ES-I3 (cell line): ENCODE data around the gene KIF3C.
A peak's percentile ranks its signal among the peaks of the same experiment; 100 is the strongest.
"Not testable (repeated sequence)": the region's sequence is repeated elsewhere in the genome, so short reads cannot be mapped to it uniquely, and the experiment has no call there.

Experiments
- H3K36me3 ChIP-seq: 2 replicates; pipeline ENCODE4 v1.6.1; 2013; ENCODE audit warnings: mild to moderate bottlenecking, low read length, control low read depth, moderate library complexity; ENCODE audit not compliant: insufficient read depth
- H3K4me1 ChIP-seq: 2 replicates; pipeline ENCODE4 v1.6.1; 2013; ENCODE audit warnings: mild to moderate bottlenecking, control low read depth, low read length; ENCODE audit not compliant: insufficient read depth
- H3K9ac ChIP-seq: 2 replicates; pipeline ENCODE4 v1.6.1; 2013; ENCODE audit warnings: low read depth, mild to moderate bottlenecking, low read length, moderate library complexity
- H3K9me3 ChIP-seq: 2 replicates; pipeline ENCODE4 v1.6.1; 2013; ENCODE audit warnings: mild to moderate bottlenecking, low read length, moderate library complexity; ENCODE audit not compliant: control insufficient read depth, insufficient read depth

Gene KIF3C

DNA sequence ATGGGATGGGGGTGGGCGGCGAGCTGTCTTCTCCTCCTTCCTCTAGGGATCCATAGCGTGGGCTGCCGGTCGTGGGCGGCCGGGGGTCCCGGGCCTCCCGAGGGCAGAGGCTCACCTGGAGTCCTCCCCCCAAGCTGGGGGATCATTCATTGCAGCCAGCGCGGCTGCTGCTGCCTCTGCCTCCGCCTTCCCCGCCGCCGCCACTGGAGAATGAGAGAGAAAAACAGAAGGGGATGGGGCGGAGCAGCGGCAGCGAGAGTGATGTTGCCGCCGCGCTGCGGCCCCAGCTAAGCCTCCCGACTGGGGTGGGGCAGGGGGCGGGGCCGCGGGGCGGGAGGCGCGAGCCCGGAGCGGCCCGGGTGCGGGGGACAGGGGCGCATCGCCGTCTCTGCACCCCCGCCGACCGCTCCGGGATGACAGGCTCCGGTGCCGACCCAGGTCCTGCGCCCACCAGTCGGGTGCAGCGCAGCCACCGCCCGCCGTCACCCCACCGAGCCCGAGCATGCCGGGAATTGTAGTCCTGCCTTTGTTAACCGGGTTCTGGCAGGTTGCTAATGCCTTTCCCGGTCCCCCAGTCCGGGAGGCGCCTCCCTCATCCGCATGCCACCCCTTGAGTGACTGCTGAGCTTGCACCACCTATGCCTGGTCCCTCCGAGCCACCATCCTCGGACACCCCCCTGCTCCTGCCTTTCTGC, at the start of gene KIF3C:
Gene KIF3C, minus strand, starts transcription at position 225 of the 695 bp plus-strand sequence. CDS start 580 bp downstream, outside the sequence.
- Histone ChIP-seq H3K4me1 (peaks cover 11% of the 10 kb centered on the region; the same call in 1 of the 2 replicates), H3K9me3 (no peaks in the 10 kb centered on the region), H3K36me3 (no peaks in the 10 kb centered on the region), H3K9ac (peak within 1 kb of the TSS; percentile 87)

GRCh38 chr2:26028083-26028482, 45.8 kb upstream of the KIF3C start:
- not testable (repeated sequence) for H3K4me1 ChIP-seq, H3K9ac ChIP-seq, H3K36me3 ChIP-seq, H3K9me3 ChIP-seq

DNA sequence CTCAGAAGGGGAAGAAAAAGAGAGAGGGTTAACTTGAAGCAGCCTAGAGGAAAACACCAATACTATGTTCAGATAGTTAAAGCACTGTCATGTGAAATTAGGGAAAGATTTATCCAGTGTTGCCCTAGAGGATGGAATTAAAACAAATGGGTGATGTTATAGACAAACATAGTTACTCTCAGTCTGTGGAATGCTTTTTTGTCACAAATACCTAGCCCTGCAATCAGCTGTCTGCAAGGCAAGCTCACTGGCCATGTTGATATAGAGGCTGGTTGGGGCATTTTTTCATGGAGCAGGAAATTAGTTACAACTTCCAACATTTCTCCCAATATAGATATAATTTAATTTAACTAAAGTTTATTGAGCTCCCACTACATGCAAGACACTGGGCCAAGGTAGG, 43.2 kb upstream of the KIF3C start:
- Histone ChIP-seq H3K9me3 (no peaks in the 10 kb centered on the region), H3K4me1 (no peaks in the 10 kb centered on the region), H3K36me3 (no peaks in the 10 kb centered on the region), H3K9ac (no peak overlapping the region)

GRCh38 chr2:26024260-26024659, 42.0 kb upstream of the KIF3C start:
- Histone ChIP-seq H3K9me3 (no peaks in the 10 kb centered on the region), H3K9ac (no peak overlapping the region), H3K36me3 (no peaks in the 10 kb centered on the region), H3K4me1 (no peaks in the 10 kb centered on the region)

GRCh38 chr2:26020231-26020640, 37.9 kb upstream of the KIF3C start:
- H3K9ac ChIP-seq = no peak overlapping the region
- no peaks in the 10 kb centered on the region for H3K36me3 ChIP-seq
- H3K9me3 ChIP-seq = no peaks in the 10 kb centered on the region
- peaks cover 13% of the 10 kb centered on the region for H3K4me1 ChIP-seq

GRCh38 chr2:26018184-26019055, 36.1 kb upstream of the KIF3C start:
- H3K36me3 ChIP-seq = no peaks in the 10 kb centered on the region
- H3K9ac ChIP-seq = no peak overlapping the region
- peaks cover 13% of the 10 kb centered on the region for H3K4me1 ChIP-seq
- no peaks in the 10 kb centered on the region for H3K9me3 ChIP-seq

GRCh38 chr2:26017464-26018183, 35.3 kb upstream of the KIF3C start:
- Histone ChIP-seq H3K4me1 (peaks cover 15% of the 10 kb centered on the region), H3K9me3 (no peaks in the 10 kb centered on the region), H3K36me3 (no peaks in the 10 kb centered on the region), H3K9ac (no peak overlapping the region)

DNA sequence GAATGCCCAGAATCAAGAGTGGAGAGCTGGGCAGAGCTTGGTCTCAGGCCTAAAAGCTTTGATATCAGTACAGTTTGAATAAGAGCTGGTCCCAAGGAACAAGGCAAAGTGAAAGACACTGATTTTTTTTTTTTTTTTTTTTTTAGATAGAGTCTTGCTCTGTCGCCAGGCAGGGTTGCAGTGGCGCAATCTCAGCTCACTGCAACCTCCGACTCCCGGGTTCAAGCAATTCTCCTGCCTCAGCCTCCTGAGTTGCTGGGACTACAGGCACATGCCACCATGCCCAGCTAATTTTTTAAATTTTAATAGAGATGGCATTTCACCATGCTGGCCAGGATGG, 34.4 kb upstream of the KIF3C start:
- not testable (repeated sequence) for H3K9ac ChIP-seq, H3K9me3 ChIP-seq, H3K36me3 ChIP-seq
- H3K4me1 ChIP-seq = peaks cover 24% of the 10 kb centered on the region

DNA sequence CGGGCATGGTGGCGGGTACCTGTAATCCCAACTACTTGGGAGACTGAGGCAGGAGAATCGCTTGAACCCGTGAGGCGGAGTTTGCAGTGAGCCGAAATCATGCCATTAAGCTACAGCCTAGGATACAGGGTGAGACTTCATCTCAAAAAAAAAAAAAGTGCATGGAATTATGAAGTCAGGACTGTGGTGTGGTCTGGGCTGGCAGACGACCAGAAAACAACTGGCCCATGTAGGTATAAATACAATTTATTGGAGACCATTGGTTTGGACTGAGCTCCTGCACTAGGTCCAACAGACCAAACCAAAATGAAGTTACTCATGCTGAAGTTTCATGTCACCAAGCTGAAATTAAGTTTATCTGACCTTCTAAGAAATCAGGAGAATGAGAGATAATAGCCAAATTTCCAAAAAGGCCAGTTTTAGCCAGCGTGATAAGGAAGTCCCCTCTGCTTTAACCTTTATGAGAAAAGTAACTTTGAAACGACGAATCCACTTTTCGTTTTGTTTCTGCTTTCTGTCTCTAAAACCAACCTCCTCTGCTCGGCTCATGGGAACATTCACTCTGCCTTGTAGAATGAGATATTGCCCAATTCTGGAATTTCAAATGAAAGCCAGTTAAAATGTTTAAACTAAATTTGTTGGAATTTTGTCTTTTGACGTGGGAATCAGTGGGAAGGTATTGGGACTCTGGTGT, 33.9 kb upstream of the KIF3C start:
- H3K9ac ChIP-seq = no peak overlapping the region
- H3K9me3 ChIP-seq = no peaks in the 10 kb centered on the region
- peaks cover 29% of the 10 kb centered on the region for H3K4me1 ChIP-seq
- no peaks in the 10 kb centered on the region for H3K36me3 ChIP-seq

- Histone ChIP-seq H3K36me3 (no peaks in the 10 kb centered on the region), H3K9me3 (no peaks in the 10 kb centered on the region), H3K4me1 (peaks cover 30% of the 10 kb centered on the region), H3K9ac (no peak overlapping the region)
Observed at GRCh38 chr2:26013668-26014067, 31.4 kb upstream of the KIF3C start.

DNA sequence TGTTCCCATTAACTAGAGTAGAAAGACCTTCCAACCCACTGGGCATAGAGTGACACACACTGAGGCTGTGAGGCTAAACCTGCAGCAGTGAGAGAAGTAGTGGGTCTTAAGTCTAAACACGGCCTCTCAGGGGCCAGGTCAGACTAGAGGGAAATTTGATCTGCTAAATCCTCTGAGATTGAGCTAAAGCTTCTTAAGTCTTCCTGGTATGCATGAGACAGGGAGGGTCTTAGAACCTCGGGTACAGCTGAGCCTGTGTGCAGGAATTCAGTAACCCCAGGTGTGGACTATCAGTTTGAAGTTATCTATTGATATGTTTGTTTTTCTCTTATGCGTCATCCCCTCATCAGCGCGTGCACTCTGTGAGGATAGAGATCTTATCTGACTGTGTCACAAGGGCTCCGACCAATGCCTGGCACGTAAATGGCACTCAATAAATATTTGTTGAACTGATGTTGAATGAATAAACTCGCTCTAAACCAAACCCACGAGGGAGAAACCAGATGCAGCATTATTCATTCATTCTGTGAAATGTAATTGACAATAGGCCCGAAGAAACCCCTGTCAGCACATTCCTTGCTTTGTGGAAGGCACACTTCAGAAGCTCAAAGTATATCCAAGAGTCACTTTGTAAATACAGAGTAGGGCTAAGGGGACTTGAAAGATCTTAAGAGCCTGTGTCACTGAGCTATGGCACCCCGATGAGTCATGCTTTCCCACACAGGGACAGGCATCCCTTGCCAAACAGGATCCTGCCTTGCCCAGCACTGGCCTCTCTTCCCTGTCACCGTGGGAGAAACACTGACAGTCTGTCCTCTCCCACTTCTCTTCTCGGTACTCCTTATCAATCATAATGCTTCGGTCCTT, 29.9 kb upstream of the KIF3C start:
- H3K4me1 ChIP-seq = peaks cover 17% of the 10 kb centered on the region
- H3K36me3 ChIP-seq = no peaks in the 10 kb centered on the region
- no peak overlapping the region; the same call in 1 of the 2 replicates for H3K9ac ChIP-seq
- no peaks in the 10 kb centered on the region for H3K9me3 ChIP-seq

DNA sequence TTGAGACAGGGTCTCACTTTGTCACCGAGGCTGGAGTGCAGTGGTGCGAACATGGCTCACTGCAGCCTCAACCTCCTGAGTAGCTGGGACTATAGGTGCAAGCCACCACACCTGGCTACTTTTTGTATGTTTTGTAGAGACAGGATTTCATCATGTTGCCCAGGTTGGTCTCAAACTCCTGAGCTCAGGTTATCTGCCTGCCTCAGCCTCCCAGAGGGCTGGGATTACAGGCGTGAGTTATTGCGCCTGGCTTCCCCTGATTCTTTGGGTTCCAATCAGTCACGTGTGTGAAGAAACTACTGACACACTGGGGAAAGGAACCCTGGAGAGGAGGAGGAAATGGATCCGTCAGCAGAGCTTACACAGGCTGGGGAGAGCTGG, 29.3 kb upstream of the KIF3C start:
- Histone ChIP-seq H3K9ac (no peak overlapping the region; the same call in 1 of the 2 replicates), H3K9me3 (no peaks in the 10 kb centered on the region), H3K36me3 (no peaks in the 10 kb centered on the region), H3K4me1 (peaks cover 17% of the 10 kb centered on the region)

- H3K36me3 ChIP-seq = no peaks in the 10 kb centered on the region
- H3K9me3 ChIP-seq = no peaks in the 10 kb centered on the region
- H3K4me1 ChIP-seq = peaks cover 17% of the 10 kb centered on the region
- no peak overlapping the region for H3K9ac ChIP-seq
Observed at GRCh38 chr2:26010943-26011342, 28.6 kb upstream of the KIF3C start.
